ENCODE measurements around the gene NFIL3. TPM values are rescaled to one million over a fixed set of nuclear protein-coding genes. Genes with fewer than 3 reads are reported as not detected.
"Not testable (repeated sequence)": the region's sequence is repeated elsewhere in the genome, so short reads cannot be mapped to it uniquely, and the experiment has no call there.

Gene NFIL3
- total RNA-seq (2021) = 8.5 and 9.3 TPM in 2 replicates
- Bru-seq, nascent RNA = percentile 82 among the genes with signal in this experiment
- BruChase-seq, experiment 1, labeled RNA remaining after a 2-hour chase = percentile 70 among the genes with signal in this experiment
- percentile 52 among the genes with signal in this experiment for BruChase-seq, experiment 2, labeled RNA remaining after a 6-hour chase
- long read RNA-seq, transcript NFIL3-201 (2 exons, 2,085 nt) = major isoform, 25 of 26 reads
- long read RNA-seq, partial matches to known transcripts = 1 of 26 reads
- long read RNA-seq, other reads (novel, unspliced or antisense) = 0 of 26 reads

- no peaks in the 10 kb centered on the region for H3K36me3 ChIP-seq (ENCODE audit: low read depth)
- BruUV-seq (replicated peaks) = no TSS peak
- H3K4me3 ChIP-seq = peak within 1 kb of the TSS; percentile 91
- peaks cover 44% of the 10 kb centered on the region for H3F3A ChIP-seq (ENCODE audit: insufficient read depth, low read depth)
- H3K4me2 ChIP-seq = peak within 1 kb of the TSS; percentile 88
- TF ChIP-seq CTCF (conservative IDR thresholded peaks at IDR 0.05) (no peak), EZH2 (IDR thresholded peaks at IDR 0.05; ENCODE audit: low read depth) (no peak)
- H3K4me1 ChIP-seq (replicated peaks; ENCODE audit: insufficient read depth) = peaks cover 43% of the 10 kb centered on the region
- POLR2A ChIA-PET (ENCODE audit: unreplicated experiment) = interaction anchor here (0.6 to 0.8 kb wide), 9 partner anchors 30 to 1792 kb away, joined by 4 to 26 read pairs (median 6); no protein-coding TSS in a partner anchor
- H3K9me3 ChIP-seq (ENCODE audit: insufficient read depth, low read depth) = no peaks in the 10 kb centered on the region
- intact Hi-C loops (cut with micrococcal nuclease; ENCODE audit: unreplicated experiment) = loop anchor here (1.0 to 5.0 kb wide), 6 partner anchors 63 to 423 kb away; partner anchors contain the start of gene AUH
- no peaks in the 10 kb centered on the region for H3K27me3 ChIP-seq (ENCODE audit: insufficient read depth, low read depth)
- peak within 1 kb of the TSS; percentile 84 for H2AFZ ChIP-seq
- peak within 1 kb of the TSS; percentile 71 for H3K27ac ChIP-seq
- H3K79me2 ChIP-seq (ENCODE audit: low read depth) = peaks cover 40% of the 10 kb centered on the region
- CTCF ChIA-PET = interaction anchor here (0.6 to 1.1 kb wide), 2 partner anchors 63 to 114 kb away, joined by 3 to 8 read pairs; no protein-coding TSS in a partner anchor
- H3K9me2 ChIP-seq (ENCODE audit: insufficient read depth) = no peaks in the 10 kb centered on the region
- no peaks in the 10 kb centered on the region for H4K20me1 ChIP-seq (ENCODE audit: insufficient read depth)
- peak; percentile 45 to 82 for DNase-seq
These were observed at the start of gene NFIL3 for GRCh38 chr9:91423785-91424402. NFIL3 (minus strand) TSS chr9:91423832; CDS start chr9:91410734, 13,098 bp downstream.

GRCh38 chr9:91471524-91471923 is 47.9 kb upstream of the NFIL3 start:
- H3K4me2 ChIP-seq; H4K20me1 ChIP-seq (ENCODE audit: insufficient read depth); DNase-seq; H3K79me2 ChIP-seq (ENCODE audit: low read depth); BruUV-seq (replicated peaks); H3K27me3 ChIP-seq (ENCODE audit: insufficient read depth, low read depth); H3K4me1 ChIP-seq (replicated peaks; ENCODE audit: insufficient read depth); CTCF ChIA-PET; POLR2A ChIA-PET (ENCODE audit: unreplicated experiment); H3K9me3 ChIP-seq (ENCODE audit: insufficient read depth, low read depth); H3K4me3 ChIP-seq; H3K27ac ChIP-seq; H3F3A ChIP-seq (ENCODE audit: insufficient read depth, low read depth); intact Hi-C loops (cut with micrococcal nuclease; ENCODE audit: unreplicated experiment); H3K9me2 ChIP-seq (ENCODE audit: insufficient read depth); H2AFZ ChIP-seq; H3K36me3 ChIP-seq (ENCODE audit: low read depth): not testable (repeated sequence)

GRCh38 chr9:91465420-91465819 is 41.8 kb upstream of the NFIL3 start:
- Histone ChIP-seq H2AFZ (no peak overlapping the region), H3K27me3 (ENCODE audit: insufficient read depth, low read depth) (no peaks in the 10 kb centered on the region), H3K4me2 (no peak overlapping the region), H3K36me3 (ENCODE audit: low read depth) (no peaks in the 10 kb centered on the region), H3F3A (ENCODE audit: insufficient read depth, low read depth) (no peaks in the 10 kb centered on the region), H3K79me2 (ENCODE audit: low read depth) (no peaks in the 10 kb centered on the region), H4K20me1 (ENCODE audit: insufficient read depth) (no peaks in the 10 kb centered on the region), H3K27ac (no peak overlapping the region), H3K9me3 (ENCODE audit: insufficient read depth, low read depth) (no peaks in the 10 kb centered on the region), H3K4me3 (no peak overlapping the region), H3K9me2 (ENCODE audit: insufficient read depth) (no peaks in the 10 kb centered on the region), H3K4me1 (replicated peaks; ENCODE audit: insufficient read depth) (peaks cover 10% of the 10 kb centered on the region; the same call in 1 of the 2 replicates)
- CTCF ChIA-PET = no interaction called here
- intact Hi-C loops (cut with micrococcal nuclease; ENCODE audit: unreplicated experiment) = no loop called here
- no TSS peak for BruUV-seq (replicated peaks)
- POLR2A ChIA-PET (ENCODE audit: unreplicated experiment) = no interaction called here
- DNase-seq = peak in 1 of 2 experiments; percentile 51
- TF ChIP-seq CTCF (conservative IDR thresholded peaks at IDR 0.05) (no peak), EZH2 (IDR thresholded peaks at IDR 0.05; ENCODE audit: low read depth) (no peak)

Data from PC-9 (cell line).